H9 (cell line): ENCODE measurements around the gene NFATC1. TPM values are rescaled to one million over a fixed set of nuclear protein-coding genes. Genes with fewer than 3 reads are reported as not detected.

Source experiments
- DNase-seq: peaks from one replicate; pipeline ENCODE4 v3.0.0-alpha.2; 2017
- H2AFZ ChIP-seq: one replicate; pipeline ENCODE4 v1.6.1; 2013; ENCODE audit warnings: mild to moderate bottlenecking, low read length, control low read depth, moderate library complexity
- H2AK5ac ChIP-seq: 2 replicates; pipeline ENCODE4 v1.6.1; 2013; ENCODE audit warnings: low read length, control low read depth, mixed read lengths; ENCODE audit not compliant: insufficient read length
- H2BK120ac ChIP-seq: one replicate; pipeline ENCODE4 v1.6.1; 2013; ENCODE audit warnings: low read depth, mild to moderate bottlenecking, low read length, control low read depth, inconsistent platforms; ENCODE audit not compliant: poor library complexity, severe bottlenecking
- H2BK12ac ChIP-seq: 2 replicates; pipeline ENCODE4 v1.6.1; 2013; ENCODE audit warnings: low read length, control low read depth, mixed read lengths, low read depth; ENCODE audit not compliant: insufficient read length
- H2BK15ac ChIP-seq: 2 replicates; pipeline ENCODE4 v1.6.1; 2013; ENCODE audit warnings: low read depth, low read length, control low read depth
- H2BK20ac ChIP-seq: one replicate; pipeline ENCODE4 v1.6.1; 2013; ENCODE audit warnings: low read depth, mild to moderate bottlenecking, low read length, control low read depth, inconsistent platforms; ENCODE audit not compliant: poor library complexity, severe bottlenecking
- H2BK5ac ChIP-seq: 2 replicates; pipeline ENCODE4 v1.6.1; 2013; ENCODE audit warnings: low read length, control low read depth, mixed read lengths; ENCODE audit not compliant: insufficient read length
- H3K14ac ChIP-seq: 2 replicates; pipeline ENCODE4 v1.6.1; 2013; ENCODE audit warnings: low read length, control low read depth; ENCODE audit not compliant: insufficient read depth
- H3K18ac ChIP-seq: 2 replicates; pipeline ENCODE4 v1.6.1; 2013; ENCODE audit warnings: low read depth, mild to moderate bottlenecking, mixed read lengths, low read length, control low read depth; ENCODE audit not compliant: insufficient read length
- H3K23ac ChIP-seq: 2 replicates; pipeline ENCODE4 v1.6.1; 2013; ENCODE audit warnings: low read length, control low read depth, mixed read lengths, low read depth; ENCODE audit not compliant: insufficient read length
- H3K23me2 ChIP-seq: 2 replicates; pipeline ENCODE4 v1.6.1; 2013; ENCODE audit warnings: low read depth, mild to moderate bottlenecking, mixed read lengths, low read length, control low read depth; ENCODE audit not compliant: insufficient read length, poor library complexity, severe bottlenecking
- H3K27ac ChIP-seq: 2 replicates; pipeline ENCODE4 v1.5.1; 2013; ENCODE audit warnings: low read length, control low read depth, mixed read lengths, low read depth; ENCODE audit not compliant: insufficient read length
- H3K27me3 ChIP-seq: 2 replicates; pipeline ENCODE4 v1.6.1; 2013; ENCODE audit warnings: low read length, control low read depth, inconsistent platforms; ENCODE audit not compliant: insufficient read depth
- H3K4ac ChIP-seq: 2 replicates; pipeline ENCODE4 v1.6.1; 2013; ENCODE audit warnings: low read depth, mild to moderate bottlenecking, control low read depth, inconsistent platforms, low read length, moderate library complexity
- H3K4me1 ChIP-seq: 2 replicates; pipeline ENCODE4 v1.6.1; 2013; ENCODE audit warnings: low read length, control low read depth, inconsistent platforms; ENCODE audit not compliant: insufficient read depth
- H3K4me2 ChIP-seq: 2 replicates; pipeline ENCODE4 v1.6.1; 2013; ENCODE audit warnings: low read length, control low read depth, mixed read lengths; ENCODE audit not compliant: insufficient read length, insufficient read depth
- H3K56ac ChIP-seq: 2 replicates; pipeline ENCODE4 v1.6.1; 2013; ENCODE audit warnings: low read depth, mild to moderate bottlenecking, mixed read lengths, low read length, control low read depth; ENCODE audit not compliant: insufficient read length
- H3K79me1 ChIP-seq: 2 replicates; pipeline ENCODE4 v1.6.1; 2013; ENCODE audit warnings: low read depth, mild to moderate bottlenecking, moderate library complexity, low read length, control low read depth, inconsistent platforms; ENCODE audit not compliant: insufficient read depth, poor library complexity, severe bottlenecking
- H3K79me2 ChIP-seq: 2 replicates; pipeline ENCODE4 v1.6.1; 2013; ENCODE audit warnings: low read length, control low read depth, inconsistent platforms; ENCODE audit not compliant: insufficient read depth
- H3K9ac ChIP-seq: 2 replicates; pipeline ENCODE4 v1.6.1; 2013; ENCODE audit warnings: low read length, control low read depth, mixed read lengths; ENCODE audit not compliant: insufficient read length; ENCODE audit errors: extremely low read depth
- H3K9me3 ChIP-seq: one replicate; pipeline ENCODE4 v1.6.1; 2013; ENCODE audit warnings: low read depth, low read length, inconsistent platforms; ENCODE audit not compliant: control insufficient read depth
- H3T11ph ChIP-seq: one replicate; pipeline ENCODE4 v1.6.1; 2013; ENCODE audit warnings: mild to moderate bottlenecking, low read length, control low read depth, inconsistent platforms
- H4K20me1 ChIP-seq: one replicate; pipeline ENCODE4 v1.6.1; 2013; ENCODE audit not compliant: control insufficient read depth, insufficient read length, insufficient read depth
- H4K5ac ChIP-seq: 2 replicates; pipeline ENCODE4 v1.6.1; 2013; ENCODE audit warnings: low read depth, mild to moderate bottlenecking, mixed read lengths, low read length, control low read depth; ENCODE audit not compliant: insufficient read length
- H4K8ac ChIP-seq: replicated peaks from 2 replicates; pipeline ENCODE4 v1.6.1; 2013; ENCODE audit warnings: low read length, control low read depth, mixed read lengths, low read depth; ENCODE audit not compliant: insufficient read length
- H4K91ac ChIP-seq: 2 replicates; pipeline ENCODE4 v1.6.1; 2013; ENCODE audit warnings: low read depth, mild to moderate bottlenecking, moderate library complexity, mixed read lengths, low read length, control low read depth; ENCODE audit not compliant: insufficient read length
- H3K27ac Mint-ChIP-seq, 3 experiments: 2 replicates in 2 of 3; 3 replicates in 1 of 3; pipeline ENCODE4 v1.8.0; 2020 to 2021; ENCODE audit warnings: mixed read lengths in 3 of 3, mild to moderate bottlenecking in 1 of 3, moderate library complexity in 1 of 3
- H3K27me3 Mint-ChIP-seq: 2 replicates; pipeline ENCODE4 v1.8.0; 2021; ENCODE audit warnings: low read depth, mild to moderate bottlenecking, moderate library complexity, mixed read lengths
- H3K36me3 Mint-ChIP-seq, 3 experiments: 2 replicates in 2 of 3; 3 replicates in 1 of 3; pipeline ENCODE4 v1.8.0; 2020 to 2021; ENCODE audit warnings: low read depth in 3 of 3, mixed read lengths in 3 of 3; ENCODE audit not compliant: insufficient read depth in 1 of 3
- H3K4me1 Mint-ChIP-seq, 2 experiments: 2 replicates each; pipeline ENCODE4 v1.8.0; 2020; ENCODE audit warnings: mixed read lengths in 2 of 2
- H3K4me3 Mint-ChIP-seq, 2 experiments: 2 replicates in 1 of 2; 3 replicates in 1 of 2; pipeline ENCODE4 v1.8.0; 2020 to 2021; ENCODE audit warnings: mild to moderate bottlenecking in 2 of 2, mixed read lengths in 2 of 2, moderate library complexity in 1 of 2
- H3K9me3 Mint-ChIP-seq, 2 experiments: 2 replicates in 1 of 2; 3 replicates in 1 of 2; pipeline ENCODE4 v1.8.0; 2020; ENCODE audit warnings: mild to moderate bottlenecking in 2 of 2, mixed read lengths in 2 of 2, moderate library complexity in 1 of 2
- WGBS: extraction: QIAGEN DNeasy Blood & Tissue Kit; methylation state at CpG from one replicate; pipeline ENCODE4 v1.1.7; 2013; ENCODE audit warnings: missing lambda C conversion rate, low lambda C conversion rate, mixed read lengths; ENCODE audit not compliant: insufficient read length; ENCODE audit errors: extremely low coverage; 5-methylcytosine and 5-hydroxymethylcytosine counted together
- total RNA-seq: library from RNA; stranded (reverse); gene quantifications from 2 replicates; pipeline ENCODE4 v1.2.1, GENCODE V29; 2021
- TF ChIP-seq, protein P1 (sequence below): fragments of 200-600 bp; sonication (generic); conservative IDR thresholded peaks from 3 replicates; pipeline ENCODE4 v1.8.0; 2021; ENCODE audit warnings: antibody characterized with exemption, mild to moderate bottlenecking

The NFATC1 gene
- total RNA-seq, 1 experiment from 2014 or later = 5.5 TPM

DNA sequence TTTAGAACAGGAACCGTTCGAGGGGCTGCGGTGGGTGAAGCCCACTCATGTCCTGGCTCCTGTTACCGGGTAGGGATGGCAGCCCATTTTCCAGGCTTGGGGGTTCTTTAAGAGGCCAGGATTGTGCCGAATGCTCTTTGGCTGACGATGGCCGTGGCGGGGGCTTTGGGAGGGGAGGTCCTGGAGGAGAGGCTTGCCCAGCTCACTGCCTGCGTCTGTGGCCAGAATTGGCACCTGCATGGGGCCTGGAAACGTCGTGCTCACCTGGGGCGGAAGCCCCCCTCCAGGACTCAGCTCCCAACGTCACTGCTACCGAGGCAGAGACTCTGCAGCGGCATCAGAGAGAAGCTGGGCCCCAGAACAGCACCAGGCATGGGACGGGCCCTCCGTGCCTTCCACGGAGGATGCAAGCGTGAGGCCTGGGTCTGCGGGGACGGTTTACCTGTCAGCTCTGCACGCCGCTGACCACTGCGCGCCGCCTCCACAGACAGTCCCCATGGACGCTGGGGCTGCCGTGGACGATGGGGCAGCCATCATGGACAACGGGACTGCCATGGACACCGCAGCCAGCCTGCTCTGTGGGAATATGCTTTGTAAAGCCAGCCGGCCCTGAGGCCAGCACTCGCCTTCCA is 82.9 kb downstream of the NFATC1 start:
- TF ChIP-seq, protein P1, sequence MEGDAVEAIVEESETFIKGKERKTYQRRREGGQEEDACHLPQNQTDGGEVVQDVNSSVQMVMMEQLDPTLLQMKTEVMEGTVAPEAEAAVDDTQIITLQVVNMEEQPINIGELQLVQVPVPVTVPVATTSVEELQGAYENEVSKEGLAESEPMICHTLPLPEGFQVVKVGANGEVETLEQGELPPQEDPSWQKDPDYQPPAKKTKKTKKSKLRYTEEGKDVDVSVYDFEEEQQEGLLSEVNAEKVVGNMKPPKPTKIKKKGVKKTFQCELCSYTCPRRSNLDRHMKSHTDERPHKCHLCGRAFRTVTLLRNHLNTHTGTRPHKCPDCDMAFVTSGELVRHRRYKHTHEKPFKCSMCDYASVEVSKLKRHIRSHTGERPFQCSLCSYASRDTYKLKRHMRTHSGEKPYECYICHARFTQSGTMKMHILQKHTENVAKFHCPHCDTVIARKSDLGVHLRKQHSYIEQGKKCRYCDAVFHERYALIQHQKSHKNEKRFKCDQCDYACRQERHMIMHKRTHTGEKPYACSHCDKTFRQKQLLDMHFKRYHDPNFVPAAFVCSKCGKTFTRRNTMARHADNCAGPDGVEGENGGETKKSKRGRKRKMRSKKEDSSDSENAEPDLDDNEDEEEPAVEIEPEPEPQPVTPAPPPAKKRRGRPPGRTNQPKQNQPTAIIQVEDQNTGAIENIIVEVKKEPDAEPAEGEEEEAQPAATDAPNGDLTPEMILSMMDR = no peak
- Histone ChIP-seq H3K18ac (no peak overlapping the region), H3K27ac (no peak overlapping the region), H3K4ac (no peak overlapping the region), H4K91ac (no peak overlapping the region), H3K79me2 (no peaks in the 10 kb centered on the region), H2BK12ac (no peak overlapping the region), H2BK120ac (no peak overlapping the region), H3K23ac (no peak overlapping the region), H3K9ac (no peak overlapping the region), H2BK15ac (no peak overlapping the region), H4K8ac (no peak overlapping the region), H3K27me3 (no peaks in the 10 kb centered on the region), H3K23me2 (no peaks in the 10 kb centered on the region), H4K20me1 (no peaks in the 10 kb centered on the region), H2AK5ac (no peak overlapping the region), H2AFZ (no peak overlapping the region), H2BK20ac (no peak overlapping the region), H3K4me1 (no peaks in the 10 kb centered on the region), H3K79me1 (no peaks in the 10 kb centered on the region), H3K56ac (no peak overlapping the region), H4K5ac (no peak overlapping the region), H3K4me2 (no peak overlapping the region), H2BK5ac (no peak overlapping the region), H3K14ac (no peak overlapping the region; the same call in 1 of the 2 replicates), H3K9me3 (no peaks in the 10 kb centered on the region), H3T11ph (no peak overlapping the region)
- H3K9me3 Mint-ChIP-seq = no peaks in the 10 kb centered on the region
- H3K27ac Mint-ChIP-seq = peak overlapping the region in 1 of 3 experiments; percentile 37; a peak in 1 of 7 replicates
- no peaks in the 10 kb centered on the region; a peak in 1 of 7 replicates for H3K36me3 Mint-ChIP-seq
- peaks cover 0 to 3% of the 10 kb centered on the region in 2 experiments; a peak in 1 of 4 replicates for H3K4me1 Mint-ChIP-seq
- WGBS = no CpG with 5 or more reads among the region's 33 CpGs
- DNase-seq = no peak
- no peak overlapping the region for H3K4me3 Mint-ChIP-seq
- no peaks in the 10 kb centered on the region for H3K27me3 Mint-ChIP-seq
